OCI-LY1 (cell line): Measurements from ENCODE around the gene NR3C1.

Experiments used
- EZH2 ChIP-seq: fragments of 200-600 bp; sonication (generic), shearing (Covaris generic); IDR thresholded peaks from 2 replicates; pipeline ENCODE4 v1.8.0; 2017; ENCODE audit warnings: borderline replicate concordance, mixed run types, mild to moderate bottlenecking, antibody characterized with exemption, low read length, moderate library complexity, mixed read lengths
- TF ChIP-seq, protein P1 (sequence below): fragments of 200-600 bp; sonication (generic), shearing (Covaris generic); IDR thresholded peaks from 2 replicates; pipeline ENCODE4 v1.5.1; 2017; ENCODE audit warnings: mild to moderate bottlenecking, antibody characterized with exemption, low read length, moderate library complexity, mixed read lengths

DNA sequence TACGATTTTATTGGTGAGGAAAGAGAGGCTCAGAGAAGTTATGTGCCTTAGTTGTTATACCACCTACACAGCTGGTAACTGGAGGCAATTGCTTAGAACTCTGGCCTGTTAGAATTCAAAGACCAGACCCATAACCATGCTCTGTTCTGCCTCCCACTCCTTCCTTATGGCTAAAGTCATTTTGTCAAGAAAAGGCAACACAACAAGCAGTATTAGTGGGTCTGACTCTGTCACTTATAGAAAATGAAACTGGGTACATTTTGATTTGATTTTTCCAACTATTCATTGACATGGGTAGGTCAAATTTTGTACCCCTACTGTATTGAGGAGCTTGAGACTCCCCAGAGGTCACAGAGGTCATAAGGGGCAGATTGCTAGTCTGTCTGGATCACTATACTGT, 44.5 kb upstream of the NR3C1 start:
- TF ChIP-seq, protein P1, sequence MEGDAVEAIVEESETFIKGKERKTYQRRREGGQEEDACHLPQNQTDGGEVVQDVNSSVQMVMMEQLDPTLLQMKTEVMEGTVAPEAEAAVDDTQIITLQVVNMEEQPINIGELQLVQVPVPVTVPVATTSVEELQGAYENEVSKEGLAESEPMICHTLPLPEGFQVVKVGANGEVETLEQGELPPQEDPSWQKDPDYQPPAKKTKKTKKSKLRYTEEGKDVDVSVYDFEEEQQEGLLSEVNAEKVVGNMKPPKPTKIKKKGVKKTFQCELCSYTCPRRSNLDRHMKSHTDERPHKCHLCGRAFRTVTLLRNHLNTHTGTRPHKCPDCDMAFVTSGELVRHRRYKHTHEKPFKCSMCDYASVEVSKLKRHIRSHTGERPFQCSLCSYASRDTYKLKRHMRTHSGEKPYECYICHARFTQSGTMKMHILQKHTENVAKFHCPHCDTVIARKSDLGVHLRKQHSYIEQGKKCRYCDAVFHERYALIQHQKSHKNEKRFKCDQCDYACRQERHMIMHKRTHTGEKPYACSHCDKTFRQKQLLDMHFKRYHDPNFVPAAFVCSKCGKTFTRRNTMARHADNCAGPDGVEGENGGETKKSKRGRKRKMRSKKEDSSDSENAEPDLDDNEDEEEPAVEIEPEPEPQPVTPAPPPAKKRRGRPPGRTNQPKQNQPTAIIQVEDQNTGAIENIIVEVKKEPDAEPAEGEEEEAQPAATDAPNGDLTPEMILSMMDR: no peak
- no peak for TF ChIP-seq EZH2
